Spleen (tissue), 11 donors: Measurements from ENCODE around the gene UFC1. TPM values are rescaled to one million over a fixed set of nuclear protein-coding genes. Genes with fewer than 3 reads are reported as not detected.

Experiments used
- DNase-seq: peaks from one replicate; pipeline ENCODE4 v3.0.0-alpha.2; 2020
- H3K27ac ChIP-seq, 8 donors: fragments of 200-600 bp; sonication (generic) in 7 of 8; 1 replicate in 4 of 8; 2 replicates in 4 of 8; pipeline versions ENCODE4 v1.5.0 to v1.8.0; 2016 to 2021; ENCODE audit warnings: inconsistent platforms in 4 of 8, mild to moderate bottlenecking in 4 of 8, moderate library complexity in 1 of 8
- H3K27me3 ChIP-seq, 7 donors: fragments of 200-600 bp; sonication (generic) in 6 of 7; replicated peaks in 1 of 7; 1 replicate in 4 of 7; 2 replicates in 3 of 7; pipeline versions ENCODE4 v1.5.0 to v1.8.0; 2016 to 2021; ENCODE audit warnings: inconsistent platforms in 3 of 7, mild to moderate bottlenecking in 1 of 7
- H3K36me3 ChIP-seq, 6 donors: fragments of 200-600 bp; sonication (generic) in 5 of 6; 1 replicate in 4 of 6; 2 replicates in 2 of 6; pipeline versions ENCODE4 v1.5.0 to v1.8.0; 2016 to 2021; ENCODE audit warnings: inconsistent platforms in 2 of 6
- H3K4me1 ChIP-seq, 6 donors: fragments of 200-600 bp; sonication (generic) in 5 of 6; 1 replicate in 3 of 6; 2 replicates in 3 of 6; pipeline versions ENCODE4 v1.5.0 to v1.8.0; 2016 to 2021; ENCODE audit warnings: inconsistent platforms in 3 of 6
- H3K4me3 ChIP-seq, 8 donors: fragments of 200-600 bp; sonication (generic) in 7 of 8; 1 replicate in 4 of 8; 2 replicates in 4 of 8; pipeline versions ENCODE4 v1.5.0 to v1.8.0; 2016 to 2021; ENCODE audit warnings: inconsistent platforms in 4 of 8, mild to moderate bottlenecking in 4 of 8, moderate library complexity in 2 of 8
- H3K9me3 ChIP-seq, 8 donors: fragments of 200-600 bp; sonication (generic) in 7 of 8; 1 replicate in 4 of 8; 2 replicates in 4 of 8; pipeline versions ENCODE4 v1.5.0 to v1.8.0; 2016 to 2021; ENCODE audit warnings: inconsistent platforms in 4 of 8
- CTCF ChIP-seq, 11 experiments: fragments of 200-600 bp in 7 of 11; fragments of 450-650 bp in 4 of 11; sonication (generic) in 4 of 11; IDR thresholded peaks in 8 of 11; conservative IDR thresholded peaks in 3 of 11; 1 replicate in 7 of 11; 2 replicates in 4 of 11; pipeline versions ENCODE4 v1.4.0 to v1.8.0; 2016 to 2021; ENCODE audit warnings: antibody characterized with exemption in 11 of 11, inconsistent platforms in 4 of 11, mild to moderate bottlenecking in 1 of 11
- POLR2A ChIP-seq, 3 donors: fragments of 450-650 bp; IDR thresholded peaks; one replicate each; pipeline ENCODE4 v1.5.1; 2017; ENCODE audit warnings: antibody characterized with exemption in 3 of 3, mild to moderate bottlenecking in 1 of 3
- POLR2AphosphoS5 ChIP-seq, 3 donors: sonication (generic); formaldehyde crosslinking; IDR thresholded peaks; one replicate each; pipeline ENCODE4 v1.5.1; 2017; ENCODE audit warnings: antibody characterized with exemption in 3 of 3
- WGBS, 5 donors: extraction: QIAGEN DNeasy Blood & Tissue Kit in 3 of 5; methylation state at CpG; one replicate each; pipeline versions ENCODE4 v1.1.5 to v1.1.7; 2013 to 2018; 5-methylcytosine and 5-hydroxymethylcytosine counted together
- intact Hi-C: fragments of 100-400 bp; cut with DNase I; formaldehyde crosslinking; loops from one replicate; pipeline ENCODE4 v1.15.0; 2023; ENCODE audit warnings: low total_unique reads
- polyA plus RNA-seq, 3 donors: library from polyadenylated mRNA; stranded (reverse); fragments of 200-250 nt; gene quantifications; one replicate each; pipeline ENCODE4 v1.2.1, GENCODE V29; 2013
- total RNA-seq, 7 donors: library from RNA; depleted of rRNA in 3 of 7; stranded (reverse); fragments of >200 nt in 3 of 7; fragmentation: NEBNext Ultra II Directional in 4 of 7; extraction: Animal tissue kit (Norgen Biotek cat#: 25700) in 4 of 7; gene quantifications; one replicate each; pipeline versions ENCODE4 v1.1.0 to v1.2.1, GENCODE V29; 2016 to 2021
- donor health status: healthy with polysubstance abuse.
- donor health status: DM: no; HTN: no; CAD: no; lungs with moderate emphysema.
- donor health status: DM: no; HTN: no; CAD: no.
- donor health status: Bipolar disorder and iron deficiency.
- donor health status: healthy.
- donor health status: DM: no; HTN: no; CAD: no.
- donor health status: DM: yes; HTN: yes; CAD: no.

The UFC1 gene
- total and polyA plus RNA-seq, 10 donors: 62.8 to 130 (median 74.7) TPM

GRCh38 chr1:161198194-161198896 is 44.6 kb downstream of the UFC1 start:
- Histone ChIP-seq H3K27ac (peak overlapping the region; percentile 21 to 97 (median 94)), H3K4me3 (peak overlapping the region; percentile 5 to 62 (median 22)), H3K36me3 (peaks cover 0 to 2% (median 0%) of the 10 kb centered on the region in 6 donors), H3K27me3 (no peaks in the 10 kb centered on the region), H3K4me1 (peaks cover 55 to 97% (median 88%) of the 10 kb centered on the region in 6 donors), H3K9me3 (no peaks in the 10 kb centered on the region)
- TF ChIP-seq CTCF (IDR thresholded peaks at IDR 0.05 in 8 of 11, conservative IDR thresholded peaks at IDR 0.05 in 3 of 11) (no peak), POLR2AphosphoS5 (IDR thresholded peaks at IDR 0.05) (peak in 1 of 3 donors; percentile 51)
- intact Hi-C loops: no loop called here
- DNase-seq: peak; percentile 77
- 25 to 68% (median 57%) methylated on average over 1 to 20 of the region's 20 CpGs for WGBS, 5 donors

- peak; percentile 47 for DNase-seq
- H3K27ac ChIP-seq: peak within 1 kb of the TSS; percentile 48 to 97 (median 94)
- no peaks in the 10 kb centered on the region for H3K27me3 ChIP-seq
- H3K9me3 ChIP-seq: no peaks in the 10 kb centered on the region
- peaks cover 57 to 97% (median 88%) of the 10 kb centered on the region in 6 donors for H3K4me1 ChIP-seq
- H3K36me3 ChIP-seq: peaks cover 0 to 8% (median 2%) of the 10 kb centered on the region in 6 donors
- intact Hi-C loops: no loop called here
- peak within 1 kb of the TSS; percentile 5 to 62 (median 22) for H3K4me3 ChIP-seq
- TF ChIP-seq POLR2AphosphoS5 (IDR thresholded peaks at IDR 0.05) (peak in 2 of 3 donors; percentile 45 to 87), POLR2A (IDR thresholded peaks at IDR 0.05) (no peak), CTCF (IDR thresholded peaks at IDR 0.05 in 8 of 11, conservative IDR thresholded peaks at IDR 0.05 in 3 of 11) (no peak)
- 61 to 91% (median 70%) methylated on average over 11 of the region's 11 CpGs for WGBS, 5 donors
Observed at GRCh38 chr1:161198897-161199431, 45.2 kb downstream of the UFC1 start, which contains the start of gene ADAMTS4. ADAMTS4 (minus strand) TSS chr1:161199054; CDS start chr1:161198627, 427 bp downstream.

GRCh38 chr1:161199506-161200139 is 45.8 kb downstream of the UFC1 start:
- Histone ChIP-seq H3K4me1 (peaks cover 51 to 97% (median 88%) of the 10 kb centered on the region in 6 donors), H3K4me3 (no peak overlapping the region), H3K9me3 (no peaks in the 10 kb centered on the region), H3K36me3 (peaks cover 0 to 15% (median 2%) of the 10 kb centered on the region in 6 donors), H3K27ac (peak overlapping the region; percentile 48 to 97 (median 94)), H3K27me3 (no peaks in the 10 kb centered on the region)
- peak; percentile 53 for DNase-seq
- TF ChIP-seq POLR2AphosphoS5 (IDR thresholded peaks at IDR 0.05): no peak
- TF ChIP-seq POLR2A (IDR thresholded peaks at IDR 0.05): no peak
- TF ChIP-seq CTCF (IDR thresholded peaks at IDR 0.05 in 8 of 11, conservative IDR thresholded peaks at IDR 0.05 in 3 of 11): no peak
- WGBS, 5 donors: 51 to 69% (median 61%) methylated on average over 5 of the region's 5 CpGs
- intact Hi-C loops: no loop called here
